Fibroblast of mammary gland (primary cell): ENCODE data around the gene ARL16.

Experiments
- DNase-seq: peaks from one replicate; pipeline ENCODE4 v3.0.0-alpha.2; 2010; ENCODE audit warnings: low read depth
- H3K4me3 ChIP-seq: 2 replicates; pipeline ENCODE4 v1.5.1; 2011; ENCODE audit warnings: low read depth, mild to moderate bottlenecking, low read length, moderate library complexity; ENCODE audit not compliant: control insufficient read depth
- TF ChIP-seq, protein P1 (sequence below): conservative IDR thresholded peaks from 2 replicates; pipeline ENCODE4 v1.5.1; 2011; ENCODE audit warnings: low read depth, low read length, inconsistent platforms; ENCODE audit not compliant: control insufficient read depth, insufficient read depth

ARL16 gene

GRCh38 chr17:81693509-81694210 lies 10.1 kb upstream of the ARL16 start:
- TF ChIP-seq, protein P1, sequence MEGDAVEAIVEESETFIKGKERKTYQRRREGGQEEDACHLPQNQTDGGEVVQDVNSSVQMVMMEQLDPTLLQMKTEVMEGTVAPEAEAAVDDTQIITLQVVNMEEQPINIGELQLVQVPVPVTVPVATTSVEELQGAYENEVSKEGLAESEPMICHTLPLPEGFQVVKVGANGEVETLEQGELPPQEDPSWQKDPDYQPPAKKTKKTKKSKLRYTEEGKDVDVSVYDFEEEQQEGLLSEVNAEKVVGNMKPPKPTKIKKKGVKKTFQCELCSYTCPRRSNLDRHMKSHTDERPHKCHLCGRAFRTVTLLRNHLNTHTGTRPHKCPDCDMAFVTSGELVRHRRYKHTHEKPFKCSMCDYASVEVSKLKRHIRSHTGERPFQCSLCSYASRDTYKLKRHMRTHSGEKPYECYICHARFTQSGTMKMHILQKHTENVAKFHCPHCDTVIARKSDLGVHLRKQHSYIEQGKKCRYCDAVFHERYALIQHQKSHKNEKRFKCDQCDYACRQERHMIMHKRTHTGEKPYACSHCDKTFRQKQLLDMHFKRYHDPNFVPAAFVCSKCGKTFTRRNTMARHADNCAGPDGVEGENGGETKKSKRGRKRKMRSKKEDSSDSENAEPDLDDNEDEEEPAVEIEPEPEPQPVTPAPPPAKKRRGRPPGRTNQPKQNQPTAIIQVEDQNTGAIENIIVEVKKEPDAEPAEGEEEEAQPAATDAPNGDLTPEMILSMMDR: no peak
- DNase-seq: no peak
- H3K4me3 ChIP-seq: no peak overlapping the region

DNA sequence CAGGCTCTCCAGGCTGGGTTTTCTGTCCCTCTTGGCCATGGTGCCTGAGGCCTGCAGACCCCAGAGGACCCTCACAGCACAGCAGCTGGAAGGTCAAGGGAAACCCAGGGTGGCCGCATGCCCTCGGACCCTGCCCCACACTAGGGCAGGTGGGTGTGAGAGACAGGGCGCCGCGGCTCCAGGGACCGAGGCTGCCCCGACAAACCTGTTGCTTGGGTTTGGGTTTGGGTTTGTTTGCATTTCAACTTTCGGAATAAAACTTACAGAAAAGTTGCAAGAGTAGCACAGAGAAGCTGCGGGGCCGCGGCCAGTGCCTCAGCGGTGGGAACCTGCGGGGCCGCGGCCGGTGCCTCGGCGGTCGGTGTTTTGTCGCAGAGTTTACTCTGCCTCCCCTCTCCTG lies 8.0 kb upstream of the ARL16 start:
- no peak for DNase-seq
- TF ChIP-seq, protein P1: no peak
- no peak overlapping the region for H3K4me3 ChIP-seq

DNA sequence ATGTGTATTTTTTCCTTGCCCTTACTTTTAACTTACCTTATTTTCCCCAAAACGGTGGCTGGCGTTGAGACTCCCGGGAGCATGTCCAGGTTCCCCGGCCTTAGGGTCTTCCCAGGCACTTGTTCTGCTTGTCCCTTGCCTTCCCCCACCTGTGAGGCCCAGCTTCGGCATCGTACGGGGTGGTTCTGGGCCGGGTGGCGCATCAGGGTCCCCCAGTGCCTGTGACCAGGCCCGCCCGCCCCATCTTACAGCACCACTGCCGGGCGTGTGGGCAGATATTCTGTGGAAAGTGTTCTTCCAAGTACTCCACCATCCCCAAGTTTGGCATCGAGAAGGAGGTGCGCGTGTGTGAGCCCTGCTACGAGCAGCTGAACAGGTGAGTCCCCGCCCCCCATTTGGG lies 7.6 kb upstream of the ARL16 start:
- no peak overlapping the region for H3K4me3 ChIP-seq
- TF ChIP-seq, protein P1: no peak
- no peak for DNase-seq

GRCh38 chr17:81690549-81690948 lies 7.0 kb upstream of the ARL16 start:
- DNase-seq: no peak
- no peak overlapping the region for H3K4me3 ChIP-seq
- TF ChIP-seq, protein P1: no peak

DNA sequence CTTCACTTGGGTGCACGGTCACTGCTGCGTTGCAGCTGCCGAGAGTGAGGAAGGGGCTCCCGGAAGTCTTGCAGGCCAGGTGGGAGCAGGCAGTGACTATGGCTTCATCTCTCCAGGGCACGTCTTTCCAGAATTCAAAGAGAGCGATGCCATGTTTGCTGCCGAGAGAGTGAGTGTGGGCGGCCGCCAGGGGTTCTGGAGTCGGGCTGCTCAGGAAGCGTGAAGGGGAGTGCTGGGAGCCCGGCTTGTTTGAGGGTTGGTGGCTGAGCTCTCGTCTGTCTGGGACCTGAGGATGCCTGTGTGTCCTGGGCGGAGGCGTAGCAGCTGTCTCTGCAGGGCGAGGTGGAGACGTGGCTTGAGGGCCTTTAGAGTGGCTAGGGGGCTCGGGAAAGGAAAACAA lies 6.5 kb upstream of the ARL16 start:
- no peak overlapping the region for H3K4me3 ChIP-seq
- no peak for DNase-seq
- TF ChIP-seq, protein P1: no peak

DNA sequence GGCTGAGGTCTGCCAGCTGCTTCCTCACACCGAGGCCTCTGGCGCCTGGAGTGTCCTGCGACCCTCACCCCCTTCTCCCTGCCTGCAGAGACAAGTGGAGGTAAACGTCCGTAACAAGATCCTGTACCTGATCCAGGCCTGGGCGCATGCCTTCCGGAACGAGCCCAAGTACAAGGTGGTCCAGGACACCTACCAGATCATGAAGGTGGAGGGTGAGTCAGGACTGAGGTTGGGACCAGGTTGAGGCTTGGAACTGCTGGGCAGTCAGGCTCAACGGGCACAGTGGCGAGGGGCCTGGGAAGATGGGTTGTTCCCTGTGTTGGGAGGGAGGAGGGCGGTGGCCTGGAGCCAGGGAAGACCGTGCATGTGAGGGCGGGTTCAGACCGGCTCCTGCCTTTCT lies 5.0 kb upstream of the ARL16 start:
- no peak for DNase-seq
- H3K4me3 ChIP-seq: no peak overlapping the region
- TF ChIP-seq, protein P1: no peak
